Measurements from ENCODE around the gene DIMT1. TPM values are rescaled to one million over a fixed set of nuclear protein-coding genes. Genes with fewer than 3 reads are reported as not detected.

Gene DIMT1
- total and polyA plus RNA-seq, 2 of the 4 experiments (the other 2 are of a cell fraction), result 27.5 to 46.4 TPM

DNA sequence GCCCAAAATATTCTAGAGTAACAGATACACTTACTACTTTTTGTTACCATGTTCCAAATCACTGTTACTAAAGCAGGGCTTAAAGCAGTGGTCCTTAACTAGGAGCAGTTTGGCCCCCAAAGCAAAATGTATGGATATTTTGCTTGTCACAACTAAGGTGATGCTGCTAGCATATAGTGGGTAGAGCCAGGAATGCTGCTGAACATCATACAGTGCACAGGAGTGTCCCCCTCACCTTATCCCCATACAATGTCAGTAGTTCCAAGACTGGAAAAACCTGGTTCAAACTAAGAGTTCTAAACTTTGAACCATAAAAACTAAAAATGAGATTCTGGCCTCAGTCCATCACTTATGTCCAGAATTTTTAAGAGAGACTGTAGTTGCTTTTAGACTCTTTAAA, 28.1 kb downstream of the DIMT1 start:
- dilution Hi-C loops (cut with HindIII; ENCODE audit: low sequenced_read_pairs, unreplicated experiment) (no loop called here), intact Hi-C loops (cut with micrococcal nuclease) (loop anchor here (2.0 kb wide), 1 partner anchor 17 kb away; no protein-coding TSS in a partner anchor), in situ Hi-C loops (cut with MboI; ENCODE audit: low sequenced_read_pairs) (no loop called here)
- H3K27ac ChIP-seq (ENCODE audit: insufficient read depth, low read length), result no peak overlapping the region
- H3K4me2 ChIP-seq (ENCODE audit: low read depth, low read length), result no peak overlapping the region
- no peak overlapping the region for H2AK5ac ChIP-seq (ENCODE audit: low read depth, low read length)
- H2AK9ac ChIP-seq (replicated peaks; ENCODE audit: low read depth, low read length, poor library complexity), result no peak overlapping the region
- no peak for TF ChIP-seq MAFK (IDR thresholded peaks at IDR 0.05; ENCODE audit: low read depth, low read length)
- TF ChIP-seq, protein P1, sequence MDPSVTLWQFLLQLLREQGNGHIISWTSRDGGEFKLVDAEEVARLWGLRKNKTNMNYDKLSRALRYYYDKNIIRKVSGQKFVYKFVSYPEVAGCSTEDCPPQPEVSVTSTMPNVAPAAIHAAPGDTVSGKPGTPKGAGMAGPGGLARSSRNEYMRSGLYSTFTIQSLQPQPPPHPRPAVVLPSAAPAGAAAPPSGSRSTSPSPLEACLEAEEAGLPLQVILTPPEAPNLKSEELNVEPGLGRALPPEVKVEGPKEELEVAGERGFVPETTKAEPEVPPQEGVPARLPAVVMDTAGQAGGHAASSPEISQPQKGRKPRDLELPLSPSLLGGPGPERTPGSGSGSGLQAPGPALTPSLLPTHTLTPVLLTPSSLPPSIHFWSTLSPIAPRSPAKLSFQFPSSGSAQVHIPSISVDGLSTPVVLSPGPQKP (IDR thresholded peaks at IDR 0.05; ENCODE audit: borderline replicate concordance, low read depth, low read length), result no peak
- no peak for TF ChIP-seq MXI1 (IDR thresholded peaks at IDR 0.05; ENCODE audit: borderline replicate concordance, low read depth, low read length)
- no peak for TF ChIP-seq RCOR1 (IDR thresholded peaks at IDR 0.05; ENCODE audit: insufficient replicate concordance, low read length)
- TF ChIP-seq MAZ (IDR thresholded peaks at IDR 0.05; ENCODE audit: borderline replicate concordance, low read depth, low read length), result no peak
- no peak for TF ChIP-seq RFX5 (IDR thresholded peaks at IDR 0.05; ENCODE audit: low read depth, low read length)
- TF ChIP-seq FOS (IDR thresholded peaks at IDR 0.05; ENCODE audit: low read depth, low read length), result no peak
- no peak for TF ChIP-seq SMC3 (IDR thresholded peaks at IDR 0.05; ENCODE audit: low read depth, low read length)
- no peak for TF ChIP-seq CHD1 (IDR thresholded peaks at IDR 0.05; ENCODE audit: low read depth, low read length)
- no peak for TF ChIP-seq CEBPB (IDR thresholded peaks at IDR 0.05; ENCODE audit: low read depth, low read length)
- TF ChIP-seq RAD21 (IDR thresholded peaks at IDR 0.05; ENCODE audit: low read length), result no peak
- TF ChIP-seq, protein P2, sequence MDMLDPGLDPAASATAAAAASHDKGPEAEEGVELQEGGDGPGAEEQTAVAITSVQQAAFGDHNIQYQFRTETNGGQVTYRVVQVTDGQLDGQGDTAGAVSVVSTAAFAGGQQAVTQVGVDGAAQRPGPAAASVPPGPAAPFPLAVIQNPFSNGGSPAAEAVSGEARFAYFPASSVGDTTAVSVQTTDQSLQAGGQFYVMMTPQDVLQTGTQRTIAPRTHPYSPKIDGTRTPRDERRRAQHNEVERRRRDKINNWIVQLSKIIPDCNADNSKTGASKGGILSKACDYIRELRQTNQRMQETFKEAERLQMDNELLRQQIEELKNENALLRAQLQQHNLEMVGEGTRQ (IDR thresholded peaks at IDR 0.05; ENCODE audit: low read depth, low read length), result no peak
- TF ChIP-seq, protein P3, sequence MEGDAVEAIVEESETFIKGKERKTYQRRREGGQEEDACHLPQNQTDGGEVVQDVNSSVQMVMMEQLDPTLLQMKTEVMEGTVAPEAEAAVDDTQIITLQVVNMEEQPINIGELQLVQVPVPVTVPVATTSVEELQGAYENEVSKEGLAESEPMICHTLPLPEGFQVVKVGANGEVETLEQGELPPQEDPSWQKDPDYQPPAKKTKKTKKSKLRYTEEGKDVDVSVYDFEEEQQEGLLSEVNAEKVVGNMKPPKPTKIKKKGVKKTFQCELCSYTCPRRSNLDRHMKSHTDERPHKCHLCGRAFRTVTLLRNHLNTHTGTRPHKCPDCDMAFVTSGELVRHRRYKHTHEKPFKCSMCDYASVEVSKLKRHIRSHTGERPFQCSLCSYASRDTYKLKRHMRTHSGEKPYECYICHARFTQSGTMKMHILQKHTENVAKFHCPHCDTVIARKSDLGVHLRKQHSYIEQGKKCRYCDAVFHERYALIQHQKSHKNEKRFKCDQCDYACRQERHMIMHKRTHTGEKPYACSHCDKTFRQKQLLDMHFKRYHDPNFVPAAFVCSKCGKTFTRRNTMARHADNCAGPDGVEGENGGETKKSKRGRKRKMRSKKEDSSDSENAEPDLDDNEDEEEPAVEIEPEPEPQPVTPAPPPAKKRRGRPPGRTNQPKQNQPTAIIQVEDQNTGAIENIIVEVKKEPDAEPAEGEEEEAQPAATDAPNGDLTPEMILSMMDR (conservative IDR thresholded peaks at IDR 0.05; ENCODE audit: low read depth, low read length), result no peak
- no peak for TF ChIP-seq BHLHE40 (IDR thresholded peaks at IDR 0.05; ENCODE audit: low read depth, low read length)
- ChIA-PET POLR2A (ENCODE audit: unreplicated experiment) (no interaction called here), CTCF (no interaction called here)
- H3K9me1 ChIP-seq (ENCODE audit: insufficient read depth, low read length), result no peaks in the 10 kb centered on the region
- H4K20me1 ChIP-seq (ENCODE audit: insufficient read depth, low read length), result no peaks in the 10 kb centered on the region
- ATAC-seq (ENCODE audit: low read depth) (no peak), DNase-seq (no peak)
- no peak overlapping the region for H3K18ac ChIP-seq (ENCODE audit: low read depth, low read length)
- H3K4me1 ChIP-seq (ENCODE audit: control insufficient read depth, insufficient read depth, low read length), result no peaks in the 10 kb centered on the region
- no peak overlapping the region for H4K91ac ChIP-seq (ENCODE audit: insufficient read depth, low read depth, low read length)
- H3K36me3 ChIP-seq (ENCODE audit: control insufficient read depth, insufficient read depth, low read length), result peaks cover 24% of the 10 kb centered on the region
- no peak overlapping the region for H2BK15ac ChIP-seq (ENCODE audit: low read depth, low read length)
- no peak overlapping the region for H2BK5ac ChIP-seq (ENCODE audit: low read depth, low read length, poor library complexity, severe bottlenecking)
- H3K4me3 ChIP-seq (ENCODE audit: insufficient read depth, low read depth, low read length), result no peak overlapping the region
- no peaks in the 10 kb centered on the region for H3K9me3 ChIP-seq (ENCODE audit: control insufficient read depth, insufficient read depth, low read length)
- H2BK120ac ChIP-seq (ENCODE audit: low read depth, low read length), result no peak overlapping the region
- H3K27me3 ChIP-seq (ENCODE audit: control insufficient read depth, insufficient read depth, low read length), result no peaks in the 10 kb centered on the region
- H3K56ac ChIP-seq (ENCODE audit: extremely low read depth, insufficient read depth, low read length), result no peak overlapping the region
- no peak overlapping the region for H3K9ac ChIP-seq (ENCODE audit: low read depth, low read length)
- no peak overlapping the region for H4K8ac ChIP-seq (ENCODE audit: low read depth in 2 of 2, low read length in 2 of 2)
- BruUV-seq (replicated peaks), result no TSS peak
- no peak overlapping the region for H4K5ac ChIP-seq (ENCODE audit: low read depth, low read length)
- H3K23ac ChIP-seq (ENCODE audit: low read depth, low read length), result no peak overlapping the region
- no peak overlapping the region for H3K4ac ChIP-seq (ENCODE audit: low read depth, low read length)
- no peak overlapping the region for H2BK20ac ChIP-seq (ENCODE audit: low read depth, low read length)
- no peak overlapping the region for H2AFZ ChIP-seq (replicated peaks; ENCODE audit: low read length, poor library complexity)
- H3K14ac ChIP-seq (replicated peaks; ENCODE audit: low read depth, low read length), result no peak overlapping the region
- H3K79me1 ChIP-seq (ENCODE audit: low read depth in 1 of 2, low read length in 2 of 2), result 0 out of 4 replicates have a peak, but pooled peaks cover 3% of the 10 kb centered on the region in 2 experiments

All from IMR-90 (cell line).